CD4-positive, alpha-beta T cell treated with Interleukin-15 for 1 hour (primary cell): Measurements from ENCODE around the gene ZNF660.
"Not testable (repeated sequence)": the region's sequence is repeated elsewhere in the genome, so short reads cannot be mapped to it uniquely, and the experiment has no call there.

ENCODE experiments used
- DNase-seq: peaks from one replicate; pipeline ENCODE4 v3.0.0-alpha.2; 2020

ZNF660 gene

GRCh38 chr3:44584646-44585501, at the start of gene ZNF660:
Gene ZNF660 (plus strand): TSS chr3:44584964. CDS start chr3:44594194, 9,230 bp downstream.
- DNase-seq: peak; percentile 27

GRCh38 chr3:44535364-44535763, 49.4 kb upstream of the ZNF660 start:
- DNase-seq: no peak

GRCh38 chr3:44544811-44545210, 40.0 kb upstream of the ZNF660 start:
- not testable (repeated sequence) for DNase-seq

GRCh38 chr3:44554626-44555592, 29.9 kb upstream of the ZNF660 start, which contains the start of gene ZKSCAN7:
Gene ZKSCAN7 (plus strand): TSS chr3:44555193. CDS start chr3:44557048, 1,855 bp downstream.
- DNase-seq: peak; percentile 49

- no peak for DNase-seq
Measured at GRCh38 chr3:44555723-44556122, 29.0 kb upstream of the ZNF660 start.

- no peak for DNase-seq
Measured at GRCh38 chr3:44557074-44557473, 27.7 kb upstream of the ZNF660 start.

GRCh38 chr3:44561076-44561475, 23.7 kb upstream of the ZNF660 start:
- DNase-seq: no peak

- no peak for DNase-seq
Measured at GRCh38 chr3:44562147-44562546, 22.6 kb upstream of the ZNF660 start.

GRCh38 chr3:44568561-44568960, 16.2 kb upstream of the ZNF660 start:
- DNase-seq: no peak

GRCh38 chr3:44571024-44571423, 13.7 kb upstream of the ZNF660 start:
- DNase-seq: no peak

- no peak for DNase-seq
Measured at GRCh38 chr3:44576613-44577012, 8.2 kb upstream of the ZNF660 start.

- not testable (repeated sequence) for DNase-seq
Measured at GRCh38 chr3:44577354-44577952, 7.3 kb upstream of the ZNF660 start.

- DNase-seq: not testable (repeated sequence)
Measured at GRCh38 chr3:44578316-44578715, 6.4 kb upstream of the ZNF660 start.

- not testable (repeated sequence) for DNase-seq
Measured at GRCh38 chr3:44578924-44579515, 5.7 kb upstream of the ZNF660 start.

GRCh38 chr3:44579749-44580148, 5.0 kb upstream of the ZNF660 start:
- not testable (repeated sequence) for DNase-seq

- DNase-seq: not testable (repeated sequence)
Measured at GRCh38 chr3:44580971-44581370, 3.8 kb upstream of the ZNF660 start.

GRCh38 chr3:44596621-44597020, 11.9 kb downstream of the ZNF660 start:
- DNase-seq: no peak

- DNase-seq: no peak
Measured at GRCh38 chr3:44601749-44602148, 17.0 kb downstream of the ZNF660 start.

GRCh38 chr3:44612678-44613077, 27.9 kb downstream of the ZNF660 start:
- no peak for DNase-seq

- DNase-seq: peak; percentile 55
Measured at GRCh38 chr3:44624749-44625480, 40.2 kb downstream of the ZNF660 start, which contains the start of gene ZNF197. Gene ZNF197 (plus strand): TSS chr3:44625036. CDS start chr3:44629155, 4,119 bp downstream.

- no peak for DNase-seq
Measured at GRCh38 chr3:44628716-44629115, 44.0 kb downstream of the ZNF660 start.

GRCh38 chr3:44632193-44632592, 47.4 kb downstream of the ZNF660 start:
- DNase-seq: no peak
